HUES48 (cell line): ENCODE data around the gene ANP32E.

Experiments used
- H3K27ac ChIP-seq: one replicate; pipeline ENCODE4 v1.7.0; 2013; ENCODE audit warnings: low read depth, low read length, inconsistent platforms
- H3K27me3 ChIP-seq: 2 replicates; pipeline ENCODE4 v1.6.1; 2013; ENCODE audit warnings: mild to moderate bottlenecking, low read length; ENCODE audit not compliant: control insufficient read depth, insufficient read depth
- H3K36me3 ChIP-seq: 2 replicates; pipeline ENCODE4 v1.6.1; 2013; ENCODE audit warnings: low read length; ENCODE audit not compliant: control insufficient read depth, insufficient read depth
- H3K4me1 ChIP-seq: 2 replicates; pipeline ENCODE4 v1.6.1; 2013; ENCODE audit warnings: mild to moderate bottlenecking, low read length; ENCODE audit not compliant: control insufficient read depth, insufficient read depth
- H3K4me3 ChIP-seq: 2 replicates; pipeline ENCODE4 v1.5.1; 2013; ENCODE audit warnings: mild to moderate bottlenecking, low read depth, low read length
- H3K9ac ChIP-seq: 2 replicates; pipeline ENCODE4 v1.6.1; 2013; ENCODE audit warnings: mild to moderate bottlenecking, low read depth, low read length, moderate library complexity
- H3K9me3 ChIP-seq: 2 replicates; pipeline ENCODE4 v1.6.1; 2013; ENCODE audit warnings: low read length; ENCODE audit not compliant: control insufficient read depth, insufficient read depth

The ANP32E gene

DNA sequence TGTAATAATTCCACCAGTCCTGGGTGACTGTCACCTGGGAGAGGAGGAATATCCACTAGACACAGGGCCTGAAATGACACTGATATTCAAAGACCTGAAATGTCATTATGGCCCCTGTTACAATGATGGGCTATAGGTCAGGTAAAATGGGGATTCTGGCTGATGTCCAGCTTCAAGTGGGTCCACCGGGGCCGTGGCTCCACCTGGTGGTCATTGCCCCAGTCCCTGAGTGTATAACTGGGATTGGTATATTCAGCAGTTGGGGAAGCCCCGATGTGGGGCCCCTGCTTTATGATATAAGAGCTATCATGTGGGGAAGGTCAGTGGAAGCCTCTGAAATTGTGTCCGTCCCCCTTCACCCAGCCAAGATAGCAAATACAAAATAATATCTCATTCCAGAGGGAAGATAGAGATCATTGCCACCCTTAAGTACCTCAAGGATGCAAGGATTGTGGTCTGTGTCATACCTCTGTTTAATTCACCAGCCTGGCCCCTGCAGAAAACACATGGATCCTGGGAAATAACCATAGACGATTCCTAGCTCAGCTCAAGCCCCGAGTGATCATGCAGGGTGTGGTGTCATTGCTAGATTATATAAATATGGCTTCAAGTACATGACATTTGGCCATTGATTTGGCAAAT is 66.8 kb downstream of the ANP32E start:
- H3K9me3 ChIP-seq = no peaks in the 10 kb centered on the region
- no peak overlapping the region for H3K9ac ChIP-seq
- no peak overlapping the region for H3K4me3 ChIP-seq
- no peaks in the 10 kb centered on the region for H3K27me3 ChIP-seq
- H3K27ac ChIP-seq = no peak overlapping the region
- no peaks in the 10 kb centered on the region for H3K36me3 ChIP-seq
- H3K4me1 ChIP-seq = peaks cover 5% of the 10 kb centered on the region; the same call in 1 of the 2 replicates
